CD4-positive, alpha-beta T cell treated with Interleukin-4 for 1 hour (primary cell): Measurements from ENCODE around the gene FCER1A.

Experiments used
- DNase-seq, 2 donors: peaks; one replicate each; pipeline ENCODE4 v3.0.0-alpha.2; 2020 to 2022

The FCER1A gene

DNA sequence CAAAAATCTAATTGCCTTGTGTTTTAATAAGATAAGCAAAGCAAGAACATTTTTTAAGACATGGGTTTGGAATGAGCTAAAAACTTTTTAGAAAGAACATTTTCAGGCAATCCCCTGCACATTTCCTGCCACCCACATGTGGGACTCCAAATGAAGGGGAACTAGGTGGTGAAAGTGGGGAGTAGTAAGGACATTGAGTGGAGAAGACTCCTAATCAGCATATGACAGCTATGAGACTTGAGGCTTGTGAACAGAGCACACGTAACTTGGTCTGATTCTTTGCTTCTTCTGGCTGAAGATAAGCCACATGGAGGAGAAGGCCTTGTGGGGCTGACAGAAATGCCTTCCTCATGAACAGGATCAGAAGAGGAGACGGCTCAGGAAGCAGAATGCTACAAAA, 50.3 kb downstream of the FCER1A start:
- DNase-seq: no peak
